Stimulated activated CD4-positive, alpha-beta T cell treated with anti-CD3 and anti-CD28 coated beads, Interleukin-4, amount 100 ng/mL, for 48 hours (primary cell): Measurements from ENCODE around the gene CCDC12.

ENCODE experiments used
- DNase-seq, 2 donors: peaks; one replicate each; pipeline ENCODE4 v3.0.0-alpha.2; 2020; ENCODE audit warnings: low read depth in 2 of 2

CCDC12 gene

DNA sequence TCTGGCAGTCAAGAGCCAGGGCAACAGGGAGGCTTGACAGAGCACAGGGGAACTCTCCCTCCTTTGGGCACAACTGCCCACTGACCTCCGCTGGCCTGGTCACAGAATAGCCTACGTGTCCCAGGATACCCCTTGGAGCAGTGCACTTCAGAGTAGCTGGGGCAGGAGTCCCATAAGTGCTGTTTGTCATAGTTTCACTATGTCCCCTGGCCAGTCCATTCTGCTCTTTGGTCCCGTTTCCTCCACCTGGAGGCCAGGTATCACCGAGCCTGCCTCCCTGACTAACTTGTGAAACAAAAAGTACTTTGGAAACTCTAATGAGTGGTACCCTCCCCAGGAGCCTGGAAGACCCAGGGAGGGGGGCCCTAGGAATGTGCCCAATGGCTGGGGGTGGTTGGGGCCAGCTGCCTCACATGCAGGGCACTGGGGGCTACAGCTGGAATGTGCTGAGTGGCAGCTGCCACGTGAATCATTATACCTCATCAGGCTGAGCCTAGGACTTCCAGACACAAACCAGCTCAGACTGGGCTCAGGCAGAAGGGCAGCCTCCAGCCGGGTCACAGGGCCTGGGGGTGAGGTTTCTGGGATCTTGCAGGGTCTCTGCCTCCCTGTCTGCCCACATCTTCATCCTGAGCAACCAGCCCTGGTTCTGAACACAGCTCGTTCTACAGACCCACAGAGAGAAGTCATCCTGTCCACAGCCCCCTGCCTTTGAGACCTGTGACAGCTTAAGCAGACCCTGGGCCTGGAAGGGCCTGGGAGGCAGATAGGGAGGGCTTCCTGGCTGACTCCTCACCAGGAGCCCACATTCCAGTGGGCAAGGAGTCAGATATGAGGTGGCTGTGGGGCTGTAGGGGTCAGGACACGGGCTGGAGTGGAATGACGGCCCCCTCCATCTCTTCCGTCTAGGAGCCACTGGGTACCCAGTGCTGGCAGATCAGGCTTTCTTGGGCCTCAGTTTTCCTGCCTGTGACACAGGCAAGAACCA, 99.9 kb downstream of the CCDC12 start:
- no peak for DNase-seq

DNA sequence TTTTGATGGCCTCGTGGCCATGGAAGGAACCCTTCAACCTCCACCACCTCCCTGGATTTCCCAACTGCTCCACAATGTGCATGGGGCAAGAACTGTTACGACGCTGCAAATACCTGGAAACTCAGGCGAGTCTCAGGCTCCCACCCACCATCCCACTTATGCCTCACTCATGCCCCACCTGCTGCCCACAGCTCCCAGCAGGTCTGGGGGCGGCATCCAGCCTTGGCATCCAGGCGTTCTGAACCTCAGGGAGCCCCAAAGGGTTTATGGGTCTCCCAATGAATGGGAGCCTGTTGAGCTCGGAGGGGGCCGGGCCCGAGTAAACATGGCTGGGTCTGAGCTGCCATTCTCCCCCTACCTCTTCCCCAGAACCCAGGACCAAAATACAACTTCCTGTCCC, 101.0 kb downstream of the CCDC12 start:
- DNase-seq = no peak

DNA sequence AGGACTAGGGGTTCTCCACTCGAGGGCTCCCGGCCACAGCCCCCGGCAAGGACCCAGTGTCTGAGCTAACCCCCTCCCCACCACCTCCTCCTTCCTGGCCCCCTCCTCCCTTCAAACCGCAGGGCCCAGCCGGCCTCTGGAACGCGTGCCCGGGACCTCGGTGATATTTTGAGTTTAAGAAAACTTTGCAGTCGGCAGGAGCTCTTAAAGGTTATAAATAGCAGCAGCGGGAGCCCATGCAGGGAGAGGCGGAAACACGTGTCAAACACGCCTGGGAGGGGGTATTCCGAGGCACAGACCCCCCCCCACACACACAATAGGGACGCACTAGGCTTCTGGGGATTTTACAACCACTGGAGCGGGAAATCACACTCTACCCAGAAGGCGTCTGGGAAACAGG, 102.1 kb downstream of the CCDC12 start:
- no peak for DNase-seq

DNA sequence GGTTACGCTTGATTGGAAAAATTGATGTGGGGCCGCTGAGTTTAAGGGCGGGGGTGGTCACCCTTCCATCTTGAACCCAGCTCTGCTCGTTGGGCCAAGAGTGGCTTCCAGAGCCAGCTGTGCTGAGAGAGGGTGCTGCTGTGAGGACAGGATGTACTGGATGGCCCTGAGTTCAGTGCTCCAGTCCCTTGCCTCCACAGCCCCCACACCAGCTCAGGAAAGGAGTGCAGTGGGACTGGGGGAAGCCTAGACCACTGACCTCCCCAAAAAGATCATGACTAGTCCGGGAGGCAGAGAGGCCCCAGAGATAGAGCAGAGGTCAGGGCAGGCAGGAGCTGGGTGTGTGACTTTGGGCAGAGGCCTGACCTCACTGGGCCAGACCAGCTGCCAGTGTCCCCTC, 103.0 kb downstream of the CCDC12 start:
- no peak for DNase-seq
